NOMO-1 (cell line): ENCODE data around the gene ADIG.

Source experiments
- DNase-seq, 2 experiments: peaks; one replicate each; lab custom pipeline; 2025; ENCODE audit not compliant: unreplicated experiment in 2 of 2; lab: John Stamatoyannopoulos, UW

The ADIG gene

GRCh38 chr20:38600057-38600456 is 19.1 kb downstream of the ADIG start:
- no peak for DNase-seq

DNA sequence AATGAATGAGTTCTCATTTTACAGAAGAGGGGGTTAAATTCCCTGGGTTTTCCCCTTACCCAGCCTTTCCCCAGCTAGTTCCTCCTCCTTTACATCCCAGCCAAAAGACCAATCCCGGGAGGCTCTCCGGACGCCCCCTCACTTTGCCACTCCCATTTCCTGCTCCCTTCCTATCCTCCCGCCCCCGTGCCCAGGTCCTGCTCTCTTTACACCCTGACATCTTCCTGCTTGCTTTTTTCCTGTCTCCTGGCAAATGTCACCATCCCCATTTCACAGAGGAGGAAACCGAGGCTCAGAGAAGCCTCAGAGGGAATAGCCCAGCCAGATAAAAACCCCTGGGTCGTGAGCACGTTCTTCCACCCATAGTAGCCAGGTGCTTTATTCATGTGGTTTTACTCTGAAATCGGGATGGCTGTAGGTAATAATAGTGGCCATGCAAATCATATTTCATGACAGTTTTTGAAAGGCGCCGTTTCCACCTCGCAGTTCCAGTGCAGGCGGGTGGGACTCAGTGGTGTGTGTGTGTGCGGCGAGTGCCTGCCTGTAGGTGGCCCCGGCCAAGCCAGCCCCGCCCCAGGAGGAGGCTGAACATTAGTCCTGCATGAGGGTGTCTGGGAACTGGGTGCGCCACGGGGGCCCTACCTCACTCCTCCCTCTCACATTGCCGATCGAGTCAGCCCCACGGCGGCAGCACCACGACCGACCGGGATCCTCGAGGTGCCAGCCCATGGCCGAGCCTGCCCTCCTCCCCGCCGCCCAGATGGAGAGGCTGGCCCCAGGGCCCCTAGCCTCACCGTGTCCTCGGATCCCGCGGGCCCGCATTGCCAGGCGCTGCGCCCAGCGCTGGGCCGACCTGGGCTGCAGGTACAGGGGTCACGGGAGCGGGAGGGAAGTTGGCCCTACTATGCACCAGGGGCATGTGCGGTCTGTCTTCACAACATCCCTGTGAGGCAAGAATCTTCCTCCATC is 20.5 kb downstream of the ADIG start, which contains the start of gene ARHGAP40:
Gene ARHGAP40, plus strand, starts transcription at position 594 of the 969 bp plus-strand sequence.
- DNase-seq: no peak

- DNase-seq: no peak
Observed at GRCh38 chr20:38602185-38602581, 21.2 kb downstream of the ADIG start.

DNA sequence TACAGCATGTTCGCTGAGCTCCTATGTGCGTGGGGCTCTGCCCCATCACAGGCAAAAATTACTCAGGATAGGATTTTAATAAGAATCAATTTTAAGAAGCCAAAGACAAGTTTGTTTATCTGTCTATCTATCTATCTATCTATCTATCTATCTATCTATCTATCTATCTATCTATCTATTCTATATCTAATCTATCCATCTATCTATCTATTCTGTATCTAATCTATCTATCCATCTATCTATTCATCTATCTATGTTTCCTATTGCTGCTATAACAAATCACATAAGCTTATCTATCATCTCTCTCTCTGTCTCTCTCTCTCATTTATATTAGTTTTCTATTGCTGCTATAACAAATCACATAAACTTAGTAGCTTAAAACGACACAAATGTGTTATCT is 22.3 kb downstream of the ADIG start:
- no peak for DNase-seq

DNA sequence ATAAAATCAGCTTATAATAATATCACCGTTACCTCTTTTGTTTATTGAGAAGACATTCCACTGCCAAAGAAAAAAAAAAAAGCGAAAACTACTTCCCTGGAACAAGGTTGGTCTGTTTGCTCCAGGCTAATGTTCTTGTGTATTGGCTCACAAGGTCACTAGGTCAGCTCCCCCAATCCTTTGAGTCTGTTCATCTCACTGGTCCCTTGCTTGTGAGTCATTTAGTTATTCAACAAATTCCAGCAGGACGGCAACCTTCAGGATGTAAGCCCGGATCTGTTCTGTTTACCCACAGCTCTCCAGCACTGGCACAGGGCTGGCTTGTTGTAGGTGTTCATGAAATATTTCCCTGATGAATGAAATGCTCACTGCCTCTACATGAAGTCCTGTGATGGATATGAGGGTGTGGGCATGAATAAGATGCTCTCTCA is 23.9 kb downstream of the ADIG start:
- no peak for DNase-seq

- DNase-seq: no peak
Observed at GRCh38 chr20:38607351-38607750, 26.4 kb downstream of the ADIG start.

DNA sequence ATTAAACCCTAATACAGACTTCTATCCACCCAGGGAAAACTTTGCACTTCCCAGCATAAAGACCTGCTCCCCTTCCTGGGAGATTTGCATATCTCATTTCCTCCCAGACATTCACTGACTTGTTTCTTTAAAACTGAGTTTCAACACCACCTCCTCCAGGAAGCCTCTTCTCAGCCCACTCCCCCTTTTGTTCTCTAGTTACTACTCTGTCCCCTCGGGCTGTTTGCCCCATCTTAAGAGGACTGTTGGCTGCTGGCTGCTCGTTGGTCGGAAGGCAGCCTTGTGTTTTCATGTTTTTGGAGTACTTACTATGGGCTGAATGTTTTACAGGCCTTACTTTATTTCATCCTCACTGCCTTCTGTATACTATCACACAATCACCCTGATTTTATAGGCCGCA is 27.2 kb downstream of the ADIG start:
- no peak for DNase-seq

- no peak for DNase-seq
Observed at GRCh38 chr20:38609815-38610214, 28.8 kb downstream of the ADIG start.

- no peak for DNase-seq
Observed at GRCh38 chr20:38610521-38610920, 29.5 kb downstream of the ADIG start.

DNA sequence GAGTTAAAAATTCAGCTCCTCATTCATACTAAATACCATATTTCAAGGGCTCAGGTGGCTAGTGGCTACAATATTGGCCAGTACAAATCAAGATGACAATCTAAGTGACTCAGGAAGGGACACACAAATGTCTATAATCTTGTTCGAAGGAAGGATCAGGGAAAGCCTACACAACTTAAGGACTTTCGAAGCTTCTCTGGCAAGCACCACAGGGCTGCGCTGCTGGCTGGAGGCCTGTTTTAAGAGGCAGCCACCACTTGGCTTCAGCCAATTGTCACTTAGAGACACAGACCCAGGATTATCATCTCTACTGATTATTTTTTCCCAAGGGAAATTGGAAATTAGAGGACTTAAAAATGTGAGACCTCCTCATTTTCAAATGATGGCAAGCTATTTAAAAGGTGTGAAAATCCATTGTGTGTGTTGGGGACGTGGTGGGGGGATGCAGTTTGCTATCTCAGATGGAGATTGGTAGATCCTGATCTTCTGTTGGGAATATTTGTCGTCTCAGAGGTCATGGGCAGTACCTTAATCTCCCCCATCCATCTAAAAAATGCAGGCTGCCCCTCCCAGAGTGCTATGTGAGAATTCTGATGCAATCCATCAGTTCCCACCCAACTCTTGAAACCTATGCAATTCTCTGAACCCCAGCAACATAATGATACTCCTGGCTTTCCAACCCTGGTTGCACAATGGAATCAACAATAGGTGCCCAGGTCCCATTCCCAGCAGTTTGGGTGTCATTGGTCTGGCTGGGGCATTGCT is 31.9 kb downstream of the ADIG start:
- DNase-seq: no peak

- DNase-seq: no peak
Observed at GRCh38 chr20:38615283-38615682, 34.3 kb downstream of the ADIG start.

DNA sequence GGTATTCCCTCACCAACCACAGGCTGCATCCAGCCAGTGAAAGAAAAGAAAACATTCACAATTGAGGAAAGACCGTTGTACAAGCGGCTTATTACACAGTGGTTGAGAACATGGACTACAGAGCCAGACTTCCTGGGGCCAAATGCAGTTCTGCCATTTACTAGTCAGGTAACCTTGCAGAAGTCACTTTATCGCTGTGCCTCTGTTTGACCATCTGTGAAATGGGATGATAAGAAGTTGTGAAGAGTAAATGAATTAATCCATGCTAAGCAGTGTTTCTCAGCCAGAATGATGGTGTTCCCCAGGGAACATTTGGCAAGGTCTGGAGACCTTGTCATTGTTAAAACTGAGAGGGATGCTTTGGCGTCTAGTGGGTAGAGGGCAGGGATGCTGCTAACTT is 35.5 kb downstream of the ADIG start:
- DNase-seq: no peak

- no peak for DNase-seq
Observed at GRCh38 chr20:38617011-38617829, 36.2 kb downstream of the ADIG start.

DNA sequence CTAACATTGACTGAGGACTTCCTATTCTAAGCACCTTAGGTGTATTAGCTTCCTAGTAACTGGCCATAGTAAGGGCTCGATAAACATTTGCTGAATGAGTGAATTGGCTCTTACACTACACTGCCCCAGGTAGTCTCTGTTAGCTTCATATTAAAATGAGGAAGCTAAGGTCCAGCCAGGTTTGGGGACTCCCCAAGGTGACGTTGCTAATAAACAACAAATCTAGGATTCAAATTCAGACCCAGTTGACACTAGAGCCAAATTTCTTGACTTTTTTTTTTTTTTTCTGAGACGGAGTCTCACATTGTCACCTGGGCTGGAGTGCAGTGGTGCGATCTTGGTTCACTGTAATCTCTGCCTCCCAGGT is 36.8 kb downstream of the ADIG start:
- DNase-seq: no peak

GRCh38 chr20:38620441-38620840 is 39.4 kb downstream of the ADIG start:
- DNase-seq: no peak

DNA sequence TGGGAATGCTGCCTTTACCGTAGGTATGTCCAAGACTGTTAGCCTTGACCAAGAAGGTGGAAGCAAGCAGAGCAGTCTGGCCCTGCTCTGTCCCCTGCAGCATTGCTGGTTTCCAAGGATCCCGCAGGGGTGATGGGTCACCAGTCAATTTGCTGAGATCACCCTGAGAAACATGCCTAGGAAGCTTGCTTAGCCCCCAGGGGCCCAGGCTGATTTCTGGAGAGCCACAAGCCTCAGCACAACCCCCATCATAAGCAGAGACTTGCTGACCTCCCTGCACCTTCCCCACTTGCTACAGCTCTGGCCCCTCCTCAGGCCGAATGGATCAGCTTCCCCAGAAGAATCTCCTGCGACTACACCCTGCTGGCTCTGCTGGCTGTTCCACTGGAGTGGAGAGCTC is 42.1 kb downstream of the ADIG start:
- no peak for DNase-seq

DNA sequence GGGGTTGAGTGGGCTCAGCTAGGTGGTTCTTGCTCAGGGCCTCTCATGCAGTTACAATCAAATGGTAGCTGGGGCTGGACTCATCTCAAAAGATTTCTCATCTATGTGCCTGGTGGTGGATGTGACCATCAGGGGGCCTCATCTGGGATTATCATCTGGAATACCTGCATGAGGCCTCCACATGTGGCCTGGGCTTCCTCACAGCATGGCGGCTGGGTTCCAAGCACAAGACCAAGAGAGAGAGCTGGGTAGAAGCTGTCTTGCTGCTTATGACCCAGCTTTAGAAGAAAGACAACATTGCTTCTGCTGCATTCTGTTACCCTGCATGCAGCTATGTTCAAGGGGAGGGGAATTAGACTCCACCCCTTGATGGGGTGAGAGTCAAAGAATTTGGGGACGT is 43.1 kb downstream of the ADIG start:
- DNase-seq: no peak

DNA sequence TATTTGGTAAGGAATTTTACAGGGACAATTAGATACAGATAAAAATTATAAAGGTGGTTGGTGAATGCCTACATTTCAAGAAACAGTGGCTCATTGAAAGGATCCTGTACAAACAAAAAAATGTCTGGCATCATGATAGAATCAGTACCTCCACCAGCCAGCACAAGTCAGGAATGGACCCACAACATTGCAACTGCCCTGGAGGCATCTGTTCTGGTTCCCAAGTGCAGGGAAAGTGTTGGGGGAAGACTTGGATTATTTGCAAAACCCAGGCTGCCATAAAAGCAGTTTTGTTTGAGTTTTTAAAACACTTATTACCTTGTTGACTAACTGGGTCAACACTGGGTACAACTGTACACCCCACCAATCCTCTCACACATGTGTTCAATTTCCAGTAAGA is 44.9 kb downstream of the ADIG start:
- DNase-seq: no peak

DNA sequence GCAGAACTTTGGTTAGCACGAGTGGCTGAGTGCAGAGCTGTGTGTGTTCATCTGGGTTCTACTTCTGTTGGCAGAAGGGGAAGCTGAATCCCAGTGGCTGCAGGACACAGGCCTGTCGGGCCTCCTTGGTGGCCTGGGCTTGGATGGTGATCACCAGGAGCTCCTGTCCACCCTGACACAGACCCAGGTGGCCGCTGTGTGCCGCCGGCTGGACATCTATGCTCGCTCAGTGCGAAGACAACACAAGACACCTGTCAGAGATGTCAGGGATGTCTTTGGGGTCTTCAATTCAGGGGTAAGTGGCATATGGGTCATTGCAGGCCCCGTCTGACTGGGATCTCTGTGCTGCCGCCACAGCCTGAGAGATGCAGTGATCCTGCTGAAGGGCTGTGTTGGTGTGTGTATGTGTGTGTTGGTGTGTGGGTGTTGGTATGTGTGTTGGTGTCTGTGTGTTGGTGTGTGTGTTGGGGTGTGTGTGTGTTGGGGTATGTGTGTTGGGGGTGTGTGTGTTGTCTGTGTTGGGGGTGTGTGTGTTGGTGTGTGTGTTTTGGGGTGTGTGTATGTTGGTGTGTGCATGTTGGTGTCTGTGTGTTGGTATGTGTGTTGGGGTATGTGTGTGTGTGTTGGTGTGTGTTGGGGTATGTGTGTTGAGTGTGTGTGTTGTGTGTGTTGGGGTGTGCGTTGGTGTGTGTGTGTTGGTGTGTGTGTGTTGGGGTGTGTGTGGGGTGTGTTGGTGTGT is 46.1 kb downstream of the ADIG start:
- DNase-seq: no peak
